Right ventricle myocardium inferior (tissue), 1 donor: ENCODE results near the gene ITPR2. TPM values are rescaled to one million over a fixed set of nuclear protein-coding genes. Genes with fewer than 3 reads are reported as not detected.
"Not testable (repeated sequence)": the region's sequence is repeated elsewhere in the genome, so short reads cannot be mapped to it uniquely, and the experiment has no call there.

ENCODE experiments used
- ATAC-seq: fragments of 200-7000 bp; cut with Tn5 transposase; one replicate; pipeline ENCODE4 v1.9.1; 2020; ENCODE audit warnings: mild to moderate bottlenecking, moderate library complexity
- DNase-seq: peaks from one replicate; pipeline ENCODE4 v3.0.0; 2021; ENCODE audit errors: missing footprints
- intact Hi-C: fragments of 100-400 bp; cut with DNase I; formaldehyde crosslinking; loops from one replicate; pipeline ENCODE4 v1.11.0; 2022
- long read RNA-seq: library from polyadenylated mRNA; unstranded; transcript quantifications from one replicate; pipeline ENCODE4 v2.0.0, GENCODE V29; 2021
- total RNA-seq: library from RNA; stranded (reverse); fragmentation: NEBNext Ultra II Directional; extraction: Animal tissue kit (Norgen Biotek cat#: 25700); gene quantifications from one replicate; pipeline ENCODE4 v1.2.1, GENCODE V29; 2021
- donor health status: DM: no; HTN: yes; CAD: no; lungs with severe emphysema.

ITPR2 gene
- 14.3 TPM for total RNA-seq
- long read RNA-seq = 0 reads

DNA sequence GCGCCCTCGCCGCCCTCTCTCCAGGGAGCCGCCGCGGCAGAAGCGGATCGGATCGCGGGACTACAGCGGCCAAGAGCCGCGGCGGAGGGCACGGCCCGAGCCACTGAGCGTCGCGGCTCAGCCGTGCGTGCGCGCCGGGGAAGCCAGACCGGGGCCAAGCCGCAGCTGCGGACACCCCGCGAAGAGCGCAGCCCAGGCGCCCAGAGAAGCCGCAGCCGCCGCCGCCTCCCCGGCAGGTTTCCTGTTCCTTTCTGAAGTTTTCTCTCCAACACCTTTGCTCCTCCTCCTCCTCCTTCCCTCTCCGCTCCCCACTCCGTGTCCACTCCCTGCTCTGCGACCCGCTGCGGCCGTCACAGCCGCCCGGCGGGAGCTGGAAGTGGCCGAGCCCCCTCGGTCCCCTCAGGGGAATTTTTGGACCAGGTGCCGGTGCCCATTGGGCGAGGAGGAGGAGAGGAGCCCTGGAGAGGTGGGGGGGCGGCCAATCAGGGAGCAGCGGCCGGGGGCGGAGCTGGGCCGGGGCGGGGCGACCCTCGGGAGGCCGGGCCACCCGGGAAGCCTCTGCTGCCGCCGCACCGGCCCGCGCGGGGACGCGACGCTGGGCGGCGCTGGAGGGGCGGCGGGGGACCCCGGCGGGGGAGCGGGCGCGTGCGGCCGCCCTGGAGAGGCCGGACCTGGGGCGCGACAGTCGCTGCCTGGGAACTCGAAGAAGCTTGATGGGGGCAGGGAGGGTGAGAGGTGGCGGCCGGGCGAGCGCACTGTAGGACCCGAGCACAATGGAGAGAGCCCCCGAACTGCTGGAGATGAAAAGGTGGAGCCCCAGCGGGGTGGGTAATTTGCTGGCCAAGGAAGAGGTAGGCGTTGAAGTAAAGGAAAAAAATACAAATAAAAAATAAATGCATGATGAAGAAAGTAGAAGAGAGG is at the start of gene ITPR2:
Gene ITPR2 (minus strand): TSS at position 373 of the 921 bp plus-strand sequence. CDS start 413 bp downstream, outside the sequence.
- intact Hi-C loops = loop anchor here (1.0 to 10.0 kb wide), 3 partner anchors 45 to 718 kb away; no protein-coding TSS in a partner anchor
- DNase-seq = peak; percentile 95
- peak; percentile 97 for ATAC-seq

- intact Hi-C loops = no loop called here
- DNase-seq (no peak), ATAC-seq (no peak)
These were observed 47.6 kb upstream of the ITPR2 start for GRCh38 chr12:26880625-26881024.

- intact Hi-C loops = loop anchor here (1.0 kb wide), 1 partner anchor 45 kb away; the partner anchor contains the start of gene ITPR2
- peak; percentile 78 for DNase-seq
- ATAC-seq = peak; percentile 92
These were observed 45.7 kb upstream of the ITPR2 start for GRCh38 chr12:26878661-26879119.

DNA sequence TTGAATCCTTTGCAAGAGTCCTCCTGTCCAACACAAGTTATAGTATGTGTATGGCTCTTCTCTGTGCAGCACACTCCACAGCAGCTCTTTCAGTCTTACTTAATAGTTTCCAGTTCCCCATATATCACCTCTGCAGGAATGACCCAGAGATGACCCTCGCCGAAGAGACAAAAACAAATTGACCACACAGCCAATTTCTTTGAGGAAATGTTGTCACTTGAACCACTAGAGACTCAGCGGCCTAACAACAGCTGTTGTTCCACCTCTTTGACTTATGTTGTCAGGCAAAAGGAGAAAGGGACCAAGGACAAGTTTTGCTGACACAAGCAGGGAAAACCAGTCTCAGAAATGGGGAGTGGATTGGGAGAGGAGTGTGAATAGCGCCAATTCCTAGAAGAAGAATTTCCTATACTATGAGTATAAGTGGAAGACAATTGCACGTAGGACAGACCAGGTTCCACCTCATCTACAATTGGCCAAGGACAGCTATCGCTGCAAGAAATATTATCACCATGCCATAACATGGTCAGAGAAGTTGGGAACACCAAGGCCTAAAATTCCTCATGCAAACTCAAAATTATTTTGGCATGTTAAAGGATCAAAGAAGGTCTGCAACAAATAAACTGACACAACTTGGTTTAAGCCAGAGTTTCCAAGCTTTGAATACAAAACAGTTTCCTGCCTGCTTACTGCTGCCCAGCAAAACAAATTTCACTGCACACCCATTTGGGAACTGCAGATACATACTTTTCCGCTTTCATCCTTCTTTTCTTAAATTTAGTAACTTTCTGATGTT is 41.7 kb upstream of the ITPR2 start:
- peak; percentile 27 for ATAC-seq
- intact Hi-C loops = no loop called here
- no peak for DNase-seq

DNA sequence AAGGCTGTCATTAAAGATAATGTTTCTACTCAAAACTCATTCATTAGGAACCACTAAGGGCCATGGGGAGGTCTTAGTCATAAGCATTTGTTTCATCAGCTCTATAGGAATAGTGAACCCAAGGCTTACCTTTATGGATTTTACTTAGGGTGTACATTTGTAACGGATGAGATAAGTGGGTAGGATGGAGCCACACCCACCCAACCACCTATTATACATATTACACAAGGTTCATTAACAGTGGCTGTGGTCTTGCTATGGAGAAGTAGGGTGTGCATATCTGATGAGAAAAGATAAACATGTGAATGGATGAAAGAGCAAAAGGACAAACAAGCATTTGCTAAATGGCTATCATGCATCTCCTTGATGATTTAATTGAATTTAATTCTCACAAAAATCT is 39.6 kb upstream of the ITPR2 start:
- DNase-seq (no peak), ATAC-seq (no peak)
- intact Hi-C loops = no loop called here

DNA sequence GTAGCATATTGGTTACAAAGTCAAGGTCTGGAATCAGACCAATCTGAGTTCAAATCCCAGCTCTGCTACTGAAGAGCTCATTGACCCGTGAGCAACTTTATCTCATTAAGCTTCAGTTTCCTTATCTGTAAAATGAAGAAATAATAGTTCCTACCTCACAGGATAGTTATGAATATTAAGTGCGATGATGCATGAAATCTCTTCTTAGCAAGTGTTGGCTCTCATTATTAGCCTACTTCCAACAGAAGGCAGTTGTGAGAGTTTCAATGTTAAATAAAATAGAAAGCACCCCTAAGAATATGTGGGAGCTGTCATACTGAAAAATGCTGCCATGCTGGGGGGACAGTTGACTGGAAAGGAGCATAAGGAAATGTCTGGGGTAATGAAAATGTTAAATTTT is 39.0 kb upstream of the ITPR2 start:
- DNase-seq = no peak
- intact Hi-C loops = no loop called here
- ATAC-seq = no peak

DNA sequence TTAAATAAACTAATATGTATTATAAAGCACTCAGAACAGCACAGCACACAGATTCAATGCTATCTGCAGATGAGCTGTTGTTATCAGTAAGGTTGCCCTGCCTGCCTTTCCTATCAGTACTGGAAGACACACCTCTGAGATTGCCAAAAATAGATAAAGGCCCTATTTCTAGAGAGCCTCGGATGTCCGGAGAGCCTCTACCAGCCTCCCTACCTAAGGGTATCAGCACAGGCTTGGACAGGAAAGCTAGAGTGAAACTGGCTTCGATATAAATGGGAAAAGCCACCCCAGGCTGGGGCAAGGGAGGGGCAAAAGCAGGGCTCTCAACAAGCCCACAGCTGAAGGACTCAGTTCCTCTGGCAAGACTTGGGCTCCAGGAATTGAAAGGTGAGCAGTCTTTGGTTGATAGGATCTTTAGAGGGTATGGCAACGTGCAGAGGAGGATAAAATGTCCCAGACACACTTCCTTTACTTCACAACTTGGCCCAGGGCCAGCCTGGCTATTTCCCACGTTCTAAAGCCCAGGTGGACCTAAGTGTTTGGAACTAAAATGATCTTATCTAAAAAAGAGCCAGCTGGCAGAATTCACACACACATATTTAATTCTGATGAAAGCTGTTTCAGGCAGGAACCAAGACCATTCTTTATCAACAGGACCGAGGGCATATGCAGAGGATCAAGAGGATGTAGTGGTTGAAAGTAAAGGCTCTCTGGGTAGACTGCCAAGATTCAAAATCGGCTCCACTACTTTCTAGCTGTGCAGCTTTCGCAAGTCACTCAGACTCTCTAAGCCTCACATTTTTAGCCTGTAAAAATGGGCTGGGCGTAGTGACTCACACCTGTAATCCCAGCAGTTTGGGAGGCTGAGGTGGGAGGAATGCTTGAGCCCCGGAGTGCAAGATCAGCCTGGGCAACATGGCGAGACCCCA is 37.8 kb upstream of the ITPR2 start:
- ATAC-seq = peak; percentile 66
- DNase-seq = no peak
- intact Hi-C loops = no loop called here

GRCh38 chr12:26869908-26870459 is 37.0 kb upstream of the ITPR2 start:
- intact Hi-C loops = no loop called here

GRCh38 chr12:26869104-26869494 is 36.1 kb upstream of the ITPR2 start:
- intact Hi-C loops = no loop called here
- DNase-seq (no peak), ATAC-seq (no peak)

More at GRCh38 chr12:26869908-26870459, 37.0 kb upstream of the ITPR2 start:
- DNase-seq (no peak), ATAC-seq (no peak)

GRCh38 chr12:26868447-26869103 is 35.6 kb upstream of the ITPR2 start:
- ATAC-seq (no peak), DNase-seq (no peak)
- intact Hi-C loops = no loop called here

DNA sequence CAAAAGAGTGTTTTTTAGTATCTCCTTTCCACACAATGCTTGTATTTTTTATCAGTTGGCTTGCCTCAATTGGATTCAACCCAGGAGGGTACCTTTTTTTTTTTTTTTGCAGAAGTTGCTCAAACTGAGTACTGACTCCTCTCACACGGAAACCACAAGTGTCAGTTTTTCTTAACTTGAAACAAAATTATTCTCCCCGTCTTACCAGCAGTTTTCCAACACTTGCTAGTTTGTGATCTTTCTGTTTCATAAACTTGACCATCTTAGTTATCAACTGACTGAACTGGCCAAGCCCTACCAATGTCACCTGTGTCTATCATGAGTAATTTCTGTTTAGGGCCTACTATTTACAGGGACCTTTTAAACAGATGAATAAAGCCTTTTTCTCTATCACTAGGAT is 34.1 kb upstream of the ITPR2 start:
- no peak for DNase-seq

GRCh38 chr12:26863515-26863914 is 30.5 kb upstream of the ITPR2 start:
- DNase-seq (no peak), ATAC-seq (no peak)
- intact Hi-C loops = no loop called here

More for the DNA sequence above, 34.1 kb upstream of the ITPR2 start:
- intact Hi-C loops = no loop called here
- ATAC-seq = no peak

- DNase-seq, intact Hi-C loops: not testable (repeated sequence)
These were observed 29.8 kb upstream of the ITPR2 start for GRCh38 chr12:26862787-26863186.

DNA sequence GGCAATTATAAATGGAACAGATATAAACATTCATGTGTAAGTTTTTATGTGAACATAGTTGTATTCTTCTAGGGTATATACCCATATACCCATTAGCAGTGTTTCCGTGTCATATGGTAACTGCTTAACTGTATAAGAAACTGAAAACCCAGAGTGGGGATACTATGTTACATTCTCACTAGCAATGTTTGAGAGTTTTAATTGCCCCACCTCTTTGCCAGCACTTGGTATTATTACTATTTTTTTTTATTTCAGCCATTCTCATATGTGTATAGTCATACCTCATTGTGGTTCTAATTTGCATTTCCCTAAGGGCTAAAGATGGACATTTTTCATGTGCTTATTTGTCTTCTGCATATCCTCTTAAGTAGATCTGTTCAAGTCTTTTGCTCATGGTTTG is 28.7 kb upstream of the ITPR2 start:
- no peak for ATAC-seq
- no peak for DNase-seq
- intact Hi-C loops = no loop called here

More at GRCh38 chr12:26862787-26863186, 29.8 kb upstream of the ITPR2 start:
- not testable (repeated sequence) for ATAC-seq

DNA sequence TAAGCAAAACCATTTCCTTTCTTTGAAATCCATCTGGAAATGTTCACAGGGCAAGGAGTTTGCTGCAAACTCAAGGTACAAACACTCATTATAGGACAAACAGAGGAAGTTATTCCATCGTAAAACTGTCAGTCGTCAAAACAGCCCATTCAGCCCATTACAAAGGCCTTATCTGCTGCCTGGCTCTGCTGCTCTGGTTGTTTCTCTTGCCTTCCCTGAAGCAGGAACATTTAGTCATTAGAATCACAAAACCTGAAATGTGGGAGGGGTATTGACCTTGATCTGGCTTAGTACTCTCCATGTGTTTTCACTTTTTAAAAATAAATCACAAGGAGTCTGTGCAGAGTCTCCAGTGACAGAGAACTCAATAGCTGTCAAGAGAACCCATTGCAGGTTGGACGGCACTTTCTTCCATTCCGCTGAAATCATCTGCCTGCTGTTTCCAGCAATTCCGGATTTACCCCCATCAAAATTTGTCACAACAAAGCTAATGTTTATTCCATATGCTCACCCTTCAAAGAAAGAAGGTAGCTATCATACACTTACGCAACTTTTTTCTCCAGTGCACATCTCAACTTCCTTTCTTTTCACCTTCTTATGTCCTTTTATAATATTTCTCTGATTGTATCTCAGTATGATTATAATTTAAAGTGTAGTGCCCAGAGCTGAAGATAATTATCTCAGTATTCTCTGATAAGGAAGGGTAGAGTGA is 24.6 kb upstream of the ITPR2 start:
- ATAC-seq (no peak), DNase-seq (no peak)
- intact Hi-C loops = no loop called here

- no peak for DNase-seq
- no peak for ATAC-seq
- intact Hi-C loops = no loop called here
These were observed 22.3 kb upstream of the ITPR2 start for GRCh38 chr12:26855337-26855736.

GRCh38 chr12:26854031-26854390 is 21.0 kb upstream of the ITPR2 start:
- no peak for DNase-seq
- intact Hi-C loops = no loop called here
- no peak for ATAC-seq
